Raji (cell line): Measurements from ENCODE around the gene BMP8A.

Experiments
- POLR2A ChIP-seq: IDR thresholded peaks from 2 replicates; pipeline ENCODE4 v1.6.1; 2011; ENCODE audit warnings: low read depth, low read length, control low read depth; ENCODE audit not compliant: insufficient read depth

Gene BMP8A

DNA sequence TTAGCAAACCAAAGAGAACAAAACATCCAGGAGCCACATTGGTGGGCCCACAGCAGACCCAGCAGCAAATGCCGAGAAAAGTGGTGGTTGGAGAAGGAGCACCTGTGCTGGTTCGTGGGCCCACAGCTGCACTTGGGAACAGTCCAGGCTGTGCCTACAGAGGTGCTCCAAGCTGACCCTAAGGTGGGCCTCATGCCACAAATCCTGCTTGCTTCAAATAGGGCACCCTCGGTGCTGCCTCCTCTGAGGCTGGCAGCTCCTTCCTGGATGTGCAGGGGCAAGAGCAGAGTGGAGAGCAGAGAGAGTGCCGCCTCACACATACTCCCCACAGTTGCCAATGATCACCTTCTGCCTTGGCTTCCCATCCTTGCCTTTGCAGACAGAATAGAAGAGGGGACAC lies 40.1 kb downstream of the BMP8A start:
- no peak for TF ChIP-seq POLR2A

DNA sequence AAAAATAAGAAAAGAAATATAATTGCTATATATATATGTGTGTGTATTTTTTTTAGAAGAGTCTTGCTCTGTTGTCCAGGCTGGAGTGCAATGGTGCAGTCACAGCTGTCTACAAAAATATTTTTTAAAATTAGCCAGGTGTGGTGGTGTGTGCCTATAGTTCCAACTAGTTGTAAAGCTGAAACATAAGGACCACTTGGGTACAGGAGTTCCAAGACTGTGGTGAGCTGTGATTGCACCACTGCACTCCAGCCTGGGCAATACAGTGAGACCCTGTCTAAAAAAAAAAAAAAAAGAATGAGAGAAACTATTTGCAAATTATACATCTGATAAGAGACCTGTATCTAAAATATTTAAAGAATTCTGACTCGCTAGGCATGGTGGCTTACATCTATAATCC lies 42.0 kb downstream of the BMP8A start:
- no peak for TF ChIP-seq POLR2A

DNA sequence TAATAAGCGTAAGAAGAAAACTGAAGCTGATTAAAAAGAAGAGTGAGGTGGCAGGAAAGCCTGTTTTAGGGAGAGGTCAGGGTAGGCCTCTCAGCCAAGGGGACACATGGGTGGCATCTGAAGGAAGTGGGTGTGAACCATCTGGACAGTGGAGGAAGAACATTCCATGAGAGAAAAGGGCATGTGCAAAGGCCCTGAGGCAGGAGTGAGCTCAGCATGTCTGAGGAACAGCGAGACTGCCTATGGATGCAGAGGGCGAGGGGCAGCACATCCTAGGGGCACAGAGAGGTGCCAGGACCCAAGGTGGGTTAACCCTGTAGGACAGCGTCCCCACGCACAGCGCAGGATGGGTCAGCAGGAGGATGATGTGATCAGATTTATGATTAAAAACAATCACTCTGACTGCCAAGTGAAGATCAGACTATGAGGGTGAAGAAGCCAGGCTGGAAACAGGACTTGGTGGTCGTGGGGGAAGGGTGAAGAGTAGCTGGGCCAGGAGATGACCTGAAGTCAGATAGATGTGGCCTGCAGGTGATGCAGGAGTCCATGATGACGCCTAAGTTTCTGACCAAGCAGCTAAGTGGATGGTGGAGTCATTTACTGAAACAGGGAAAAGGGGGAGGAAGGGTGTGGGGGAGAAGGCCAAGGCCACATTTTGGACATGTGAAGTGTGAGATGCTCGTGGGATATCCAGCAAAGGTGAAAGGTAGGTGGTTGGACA lies 47.3 kb downstream of the BMP8A start:
- TF ChIP-seq POLR2A: no peak

DNA sequence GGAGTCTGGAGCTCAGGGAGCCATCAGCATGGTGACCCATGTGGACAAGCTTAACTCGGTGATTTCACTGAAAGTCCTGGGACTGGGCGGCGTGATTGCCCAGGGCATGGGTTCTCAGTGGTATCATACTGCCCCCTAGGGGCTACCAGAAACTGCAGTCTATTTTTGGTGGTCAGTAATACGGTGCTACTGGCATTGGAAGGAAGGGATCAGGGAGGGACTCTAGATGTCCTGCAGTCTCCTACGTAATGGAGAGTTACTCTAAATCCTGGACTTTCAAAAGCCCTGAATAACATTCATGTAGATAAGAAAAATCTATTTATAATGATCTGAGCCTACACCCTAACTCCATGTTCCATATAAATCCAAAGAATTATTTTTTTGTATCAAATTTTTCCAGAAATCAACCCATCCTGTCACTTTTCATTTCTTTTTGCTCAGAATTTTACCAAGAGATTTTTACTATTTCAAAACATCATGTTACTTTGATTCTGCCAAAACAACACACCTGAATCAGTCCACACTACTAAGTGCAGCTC lies 47.9 kb downstream of the BMP8A start:
- no peak for TF ChIP-seq POLR2A

DNA sequence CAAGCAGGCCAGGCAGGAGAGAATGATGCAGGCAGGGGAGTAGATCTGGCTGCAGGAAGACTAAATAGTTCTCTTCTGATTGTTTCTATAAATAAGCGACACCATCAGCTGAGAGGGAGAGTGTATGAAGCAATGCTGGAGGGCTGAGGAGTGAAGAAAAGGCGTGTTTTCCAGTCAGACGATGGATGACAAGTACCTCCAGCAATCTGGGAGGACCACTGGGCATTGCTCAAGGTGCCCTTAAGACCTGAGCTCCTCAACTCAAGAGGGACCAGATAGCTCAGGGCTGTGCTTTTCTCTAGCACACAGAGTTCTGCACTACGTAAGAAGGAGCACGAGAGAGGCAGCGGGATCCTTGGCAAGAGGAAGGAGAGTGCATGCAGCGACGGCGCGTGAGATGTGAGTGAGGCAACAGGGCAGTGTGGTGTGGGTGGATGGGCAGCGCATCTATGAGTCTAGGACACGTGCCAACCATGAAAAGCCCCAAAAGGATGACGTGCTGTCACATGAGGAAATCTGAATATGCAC lies 49.1 kb downstream of the BMP8A start:
- TF ChIP-seq POLR2A: no peak

DNA sequence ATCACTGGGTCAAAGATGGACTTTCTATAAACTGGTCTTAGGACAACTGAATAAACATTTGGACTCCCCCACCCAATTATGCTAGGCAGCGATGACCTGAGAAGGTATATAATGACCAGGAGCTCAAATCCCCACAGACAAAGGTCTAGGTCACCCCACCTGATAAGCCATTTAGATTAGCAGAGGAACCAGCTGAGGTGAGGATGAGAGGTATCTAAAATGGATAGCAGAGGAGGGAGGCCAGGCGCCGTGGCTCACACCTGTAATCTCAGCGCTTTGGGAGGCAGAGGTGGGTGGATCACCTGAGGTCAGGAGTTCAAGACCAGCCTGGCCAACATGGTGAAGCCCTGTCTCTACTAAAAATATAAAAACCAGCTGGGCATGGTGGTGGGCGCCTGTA lies 51.5 kb downstream of the BMP8A start:
- TF ChIP-seq POLR2A: no peak

DNA sequence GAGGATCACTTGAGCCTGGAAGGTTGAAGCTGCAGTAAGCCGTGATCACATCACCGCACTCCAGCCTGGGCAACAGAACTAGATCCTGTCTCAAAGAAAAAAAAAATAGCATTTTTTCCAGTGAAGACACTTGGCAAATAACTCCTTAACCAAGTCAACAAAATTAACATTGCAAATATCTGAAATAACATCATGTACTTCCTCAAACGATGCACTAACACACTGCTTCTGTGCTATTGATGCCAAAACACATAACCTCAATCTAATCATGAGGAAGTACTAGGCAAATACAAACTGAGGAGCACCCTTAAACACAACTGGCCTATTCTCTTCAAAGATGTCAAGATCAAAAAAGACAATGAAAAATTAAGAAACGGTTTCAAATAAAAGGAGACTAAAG lies 52.9 kb downstream of the BMP8A start:
- TF ChIP-seq POLR2A: no peak

DNA sequence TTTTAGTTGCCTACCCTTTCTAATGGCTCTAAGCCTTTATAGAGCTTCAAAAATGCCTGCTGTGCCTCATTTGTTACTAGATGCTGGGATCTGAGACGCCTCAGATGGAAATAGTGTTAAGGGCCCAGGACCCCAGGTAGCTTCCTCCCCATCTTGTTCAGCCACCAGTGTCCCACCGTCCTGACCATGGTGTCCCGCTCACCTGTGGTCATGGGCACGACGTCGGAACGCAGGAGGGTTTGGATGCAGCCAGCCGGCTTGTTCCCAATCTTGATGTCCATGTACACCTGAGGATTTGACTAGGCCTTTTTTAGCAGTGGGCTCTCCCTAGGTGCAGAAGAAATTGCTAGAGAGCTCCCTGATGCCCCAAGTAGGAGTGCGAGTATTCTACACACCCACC lies 54.1 kb downstream of the BMP8A start:
- no peak for TF ChIP-seq POLR2A

DNA sequence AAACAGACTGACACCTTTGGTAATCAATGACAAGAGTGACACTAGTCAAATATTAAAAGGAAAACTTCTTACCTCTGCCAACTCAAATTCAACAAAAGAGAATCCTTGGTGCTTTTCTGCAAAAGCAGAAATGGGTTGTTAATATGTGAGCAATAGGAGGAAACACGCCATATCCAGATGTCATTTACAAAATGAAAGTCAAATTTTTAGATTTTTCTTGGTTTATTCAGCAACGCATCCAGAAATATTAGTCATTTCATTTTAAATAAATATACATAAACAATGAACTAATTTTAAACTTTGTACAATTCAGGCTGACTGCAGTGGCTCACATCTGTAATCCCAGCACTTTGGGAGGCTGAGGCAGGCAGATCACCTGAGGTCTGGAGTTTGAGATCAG lies 62.8 kb downstream of the BMP8A start:
- TF ChIP-seq POLR2A: no peak

DNA sequence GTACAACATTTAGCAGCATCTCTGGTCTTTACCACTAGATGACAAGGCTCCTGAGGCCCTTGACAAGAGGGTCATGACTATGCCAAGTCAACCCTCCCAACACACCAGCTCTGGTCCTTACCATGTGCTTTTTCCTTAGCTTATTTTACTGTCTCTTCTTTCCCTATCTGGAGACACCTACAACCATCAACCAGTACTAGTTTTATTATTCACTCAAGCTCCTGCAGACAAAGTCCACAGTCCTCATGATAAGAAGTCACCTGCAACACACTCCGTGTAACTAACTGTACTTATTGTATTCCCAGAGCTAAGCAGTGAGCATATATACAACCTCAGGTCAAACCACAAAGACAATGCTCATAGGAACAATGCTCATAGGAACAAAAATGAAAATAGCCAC lies 69.8 kb downstream of the BMP8A start:
- no peak for TF ChIP-seq POLR2A

DNA sequence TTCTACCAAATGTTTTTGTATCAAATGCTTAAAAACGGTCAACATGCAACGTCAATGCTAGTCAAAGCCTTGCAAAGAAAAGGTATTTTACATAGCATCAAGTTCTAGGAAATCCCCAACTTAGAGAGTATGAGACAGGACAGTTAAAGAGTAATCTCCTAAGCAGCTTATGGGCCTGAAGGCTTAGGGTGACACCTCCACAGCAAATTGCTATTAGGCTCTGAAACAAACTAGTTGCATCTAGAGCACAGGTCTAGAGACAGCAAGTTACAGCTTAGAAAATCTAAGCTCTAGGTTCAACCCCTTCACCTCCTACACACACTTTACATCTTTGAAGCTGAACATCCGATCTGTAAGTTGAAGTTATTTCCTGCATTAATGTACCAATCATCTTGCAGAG lies 71.5 kb downstream of the BMP8A start:
- no peak for TF ChIP-seq POLR2A

DNA sequence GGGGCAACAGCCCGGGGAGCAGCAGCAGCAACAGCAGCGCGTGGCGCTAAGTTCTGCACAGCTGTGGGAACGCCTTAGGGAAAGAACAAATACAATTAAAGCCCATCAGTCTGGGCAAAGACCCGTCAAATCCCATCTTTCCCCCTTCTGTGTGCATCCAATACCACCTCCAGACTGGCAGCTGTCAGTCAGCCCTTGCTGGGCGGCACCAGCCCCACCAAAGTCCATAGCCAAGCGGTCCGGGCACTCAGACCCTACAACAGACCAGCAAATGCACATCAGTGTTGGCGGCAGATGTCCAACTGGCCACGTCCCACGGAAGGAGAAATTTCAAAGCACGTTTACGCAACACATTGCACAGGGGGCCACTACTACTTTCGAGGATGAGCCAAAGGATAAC lies 72.2 kb downstream of the BMP8A start:
- TF ChIP-seq POLR2A: no peak

DNA sequence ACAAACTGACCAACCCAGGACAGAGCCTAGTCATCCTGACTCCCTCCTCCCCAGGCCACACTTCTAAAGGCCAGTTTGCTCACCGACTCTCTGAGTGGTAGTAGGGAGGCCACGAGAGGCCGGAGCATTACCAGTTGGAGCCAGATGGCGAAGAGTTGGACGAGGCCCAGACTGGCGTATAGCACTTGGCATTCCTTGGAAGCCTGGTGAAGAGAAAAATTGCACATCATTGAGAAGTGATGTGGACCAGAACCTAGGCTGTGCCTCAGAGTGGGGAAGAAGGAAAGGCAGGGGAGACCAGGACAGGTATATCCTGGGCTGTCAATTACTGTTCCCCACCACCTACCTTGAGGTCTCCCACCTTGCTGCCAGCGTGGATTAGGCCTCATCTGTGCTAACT lies 72.9 kb downstream of the BMP8A start:
- no peak for TF ChIP-seq POLR2A

DNA sequence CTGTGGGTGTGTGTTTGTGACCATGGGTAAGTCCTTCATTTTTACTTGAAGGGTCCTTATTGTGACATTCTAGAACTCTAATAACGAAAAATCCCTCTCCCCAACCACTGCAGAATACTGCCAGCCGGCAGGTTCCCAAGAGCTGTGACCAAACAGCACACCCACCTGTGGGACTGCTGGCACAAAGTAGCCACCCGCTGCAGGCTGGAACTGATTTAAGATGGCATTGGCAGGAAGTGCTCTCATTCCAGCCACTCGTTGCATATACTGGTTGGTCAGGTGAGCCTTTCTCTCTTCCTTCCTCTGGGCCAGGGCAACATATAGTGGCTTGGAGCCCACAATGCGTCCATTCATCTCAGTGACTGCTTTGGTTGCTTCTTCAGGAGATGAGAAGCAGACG lies 73.5 kb downstream of the BMP8A start:
- no peak for TF ChIP-seq POLR2A

DNA sequence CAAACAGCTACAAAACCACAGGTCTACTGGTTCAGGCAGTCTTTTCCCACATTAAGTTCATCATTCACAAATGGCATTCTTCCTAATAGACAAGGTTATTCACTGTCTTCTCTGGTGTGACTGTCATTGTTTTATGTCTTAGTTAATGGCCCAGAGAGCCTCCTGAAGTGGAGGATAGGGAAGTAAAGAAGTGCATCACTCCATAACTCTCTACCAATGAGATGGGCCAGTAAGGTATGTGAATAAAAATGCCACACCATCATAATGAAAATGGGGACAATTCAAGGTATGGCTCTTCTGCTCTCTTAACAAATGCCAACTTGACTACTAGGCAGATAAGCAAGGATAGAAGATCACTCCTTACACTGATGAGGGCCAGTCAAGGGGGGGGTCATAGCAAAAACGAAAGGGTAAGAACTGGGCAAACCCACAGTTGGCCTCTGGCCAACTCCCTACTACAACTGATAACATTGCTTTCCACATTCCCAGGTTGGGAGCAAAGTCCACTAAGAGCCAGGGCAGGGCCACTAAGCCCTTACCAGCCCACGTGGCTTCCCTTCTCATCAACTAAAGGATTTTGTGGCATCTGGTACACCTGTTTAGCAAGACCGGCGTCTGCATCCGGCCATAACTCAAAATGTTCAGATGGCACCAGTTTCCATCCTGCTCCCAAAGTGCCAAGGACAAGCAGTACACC lies 75.2 kb downstream of the BMP8A start:
- no peak for TF ChIP-seq POLR2A

DNA sequence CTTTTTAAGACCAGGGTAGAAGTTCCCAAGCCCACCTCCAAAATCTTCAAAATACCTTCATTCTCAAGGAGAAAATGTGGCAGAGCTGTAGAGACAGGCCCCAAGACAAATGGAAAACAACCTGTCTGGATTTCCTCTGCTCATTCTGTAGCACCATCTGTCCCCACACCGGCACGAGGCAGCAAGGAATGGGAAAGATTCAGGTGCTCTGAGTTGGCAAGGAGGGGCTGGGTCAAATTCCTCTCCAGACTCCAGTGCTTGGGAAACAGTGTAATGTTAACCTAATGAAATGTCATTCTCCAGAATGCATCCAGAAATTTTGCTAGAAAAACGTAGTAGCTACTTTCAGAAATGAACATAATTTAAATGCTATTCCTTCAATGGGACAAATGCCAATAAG lies 75.9 kb downstream of the BMP8A start:
- no peak for TF ChIP-seq POLR2A
